Spinal cord (tissue), 10 donors: Measurements from ENCODE around the gene GLIS2. TPM values are rescaled to one million over a fixed set of nuclear protein-coding genes. Genes with fewer than 3 reads are reported as not detected.

ENCODE experiments used
- DNase-seq, 6 donors: peaks; one replicate each; pipeline versions ENCODE4 v3.0.0 to v3.0.0-alpha.2; 2013 to 2015; ENCODE audit warnings: low spot score in 6 of 6, low read depth in 4 of 6
- H3K27ac ChIP-seq: one replicate; pipeline ENCODE4 v1.5.1; 2013; ENCODE audit warnings: low read depth, low read length, control low read depth
- H3K27me3 ChIP-seq: one replicate; pipeline ENCODE4 v1.6.1; 2013; ENCODE audit warnings: low read length; ENCODE audit not compliant: control insufficient read depth, insufficient read depth
- H3K36me3 ChIP-seq: one replicate; pipeline ENCODE4 v1.6.1; 2013; ENCODE audit warnings: low read length; ENCODE audit not compliant: control insufficient read depth, insufficient read depth
- H3K4me1 ChIP-seq: one replicate; pipeline ENCODE4 v1.6.1; 2013; ENCODE audit warnings: low read length; ENCODE audit not compliant: control insufficient read depth, insufficient read depth
- H3K4me3 ChIP-seq: one replicate; pipeline ENCODE4 v1.5.1; 2013; ENCODE audit warnings: low read depth, low read length, control low read depth
- H3K9me3 ChIP-seq: one replicate; pipeline ENCODE4 v1.6.1; 2013; ENCODE audit warnings: low read length; ENCODE audit not compliant: control insufficient read depth, insufficient read depth
- WGBS: methylation state at CpG from one replicate; pipeline ENCODE4 v1.1.5; 2013; ENCODE audit warnings: missing lambda C conversion rate; ENCODE audit not compliant: insufficient coverage; 5-methylcytosine and 5-hydroxymethylcytosine counted together
- polyA plus RNA-seq, 2 donors: library from polyadenylated mRNA; unstranded; fragments of 120-200 nt; gene quantifications; one replicate each; pipeline ENCODE4 v1.2.1, GENCODE V29; 2013; ENCODE audit not compliant: insufficient read length in 2 of 2
- total RNA-seq, 2 donors: library from RNA; depleted of rRNA in 1 of 2; stranded (reverse); fragments of 120-200 nt in 1 of 2; fragments of >200 nt in 1 of 2; gene quantifications; one replicate each; pipeline versions ENCODE4 v1.2.3 to v1.2.4, GENCODE V29; 2013 to 2014
- donor health status: healthy.

Gene GLIS2
- total and polyA plus RNA-seq, 4 donors: 4.9 to 30.9 (median 17.5) TPM

DNA sequence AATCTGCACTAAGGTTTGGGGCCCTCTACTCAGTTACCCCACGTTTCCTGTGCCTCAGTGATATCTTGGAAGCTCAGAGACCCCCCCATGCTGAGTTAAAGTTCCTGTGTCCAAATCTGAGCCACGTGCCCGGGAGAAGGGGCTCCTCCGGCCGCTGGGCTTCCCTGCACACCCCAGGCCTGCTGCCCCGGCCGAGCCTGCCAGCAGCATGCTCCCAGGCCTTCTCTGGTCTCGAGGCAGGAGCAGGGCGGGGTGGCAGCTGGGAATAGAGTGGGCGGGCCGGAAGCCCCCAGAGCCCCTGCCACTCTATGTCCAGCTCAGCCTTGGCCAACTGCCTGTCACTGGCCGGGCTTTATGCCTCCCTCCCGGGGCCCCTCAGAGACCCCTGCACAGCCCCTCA, 50.1 kb downstream of the GLIS2 start:
- Histone ChIP-seq H3K4me3 (no peak overlapping the region), H3K27me3 (no peaks in the 10 kb centered on the region), H3K36me3 (peaks cover 73% of the 10 kb centered on the region), H3K4me1 (peaks cover 8% of the 10 kb centered on the region), H3K9me3 (no peaks in the 10 kb centered on the region), H3K27ac (no peak overlapping the region)
- DNase-seq: no peak
- WGBS: 84% methylated on average over 11 of the region's 13 CpGs

DNA sequence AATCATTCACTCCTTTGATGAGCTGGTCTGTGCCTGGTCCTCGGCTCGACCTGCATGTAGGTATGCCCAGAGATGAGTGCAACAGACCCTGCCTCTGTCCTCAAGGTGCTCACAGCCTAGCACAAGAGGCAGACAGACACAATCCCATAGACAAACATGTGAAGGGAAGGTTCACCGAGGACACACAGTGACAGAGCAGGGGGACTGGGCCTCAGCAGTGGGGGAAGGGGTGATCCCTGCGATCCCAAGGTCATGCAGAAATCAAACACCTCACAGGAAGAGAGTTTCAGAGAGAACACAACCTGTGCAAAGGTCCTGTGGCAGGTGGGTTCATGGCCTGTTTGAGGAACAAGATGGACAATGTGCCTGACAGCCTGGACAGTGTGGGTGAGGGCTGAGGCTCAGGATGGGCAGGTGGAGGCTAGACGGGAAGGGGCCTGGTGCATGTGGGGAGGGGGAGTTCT, 51.6 kb downstream of the GLIS2 start:
- Histone ChIP-seq H3K4me1 (peaks cover 19% of the 10 kb centered on the region), H3K27me3 (no peaks in the 10 kb centered on the region), H3K9me3 (no peaks in the 10 kb centered on the region), H3K27ac (no peak overlapping the region), H3K36me3 (peaks cover 59% of the 10 kb centered on the region), H3K4me3 (no peak overlapping the region)
- DNase-seq: no peak
- 92% methylated on average over 3 of the region's 5 CpGs for WGBS

DNA sequence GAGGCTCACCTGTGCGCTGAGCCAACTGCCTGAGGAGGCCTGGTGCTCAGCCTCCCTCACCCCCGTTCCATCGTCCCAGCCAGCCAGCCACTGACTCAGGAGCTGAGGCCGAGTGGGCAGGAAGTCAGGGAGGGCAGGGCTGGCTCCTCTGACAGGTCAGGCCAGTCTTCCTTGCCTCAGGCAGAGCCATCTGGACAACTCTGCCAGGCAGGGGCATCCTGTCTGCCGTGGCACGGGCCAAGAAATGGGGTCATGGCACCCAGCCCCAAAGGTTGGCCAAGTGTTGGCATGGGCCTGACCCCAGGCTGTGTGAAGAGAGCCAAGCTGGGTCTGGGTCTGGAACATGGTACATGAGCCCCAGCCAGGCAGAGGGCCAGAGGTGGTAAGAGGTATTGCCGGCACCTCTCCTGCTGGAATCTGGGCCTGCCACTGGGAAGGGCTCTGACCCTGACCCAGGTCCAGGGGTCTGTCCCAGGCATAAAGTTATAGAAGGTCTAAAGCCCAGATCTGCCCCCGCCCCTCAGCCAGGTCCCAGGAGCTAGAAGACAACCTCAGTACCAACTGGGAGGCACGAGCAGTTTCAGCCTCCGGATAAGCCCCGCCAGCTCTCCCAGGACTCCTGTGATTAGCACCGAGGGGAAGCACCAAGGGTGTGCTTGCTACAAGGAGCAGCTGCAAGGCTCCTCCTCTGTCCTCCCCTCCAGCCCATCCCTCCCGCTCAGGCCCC, 53.3 kb downstream of the GLIS2 start:
- no peak overlapping the region for H3K4me3 ChIP-seq
- no peaks in the 10 kb centered on the region for H3K9me3 ChIP-seq
- no peaks in the 10 kb centered on the region for H3K27me3 ChIP-seq
- H3K36me3 ChIP-seq: peaks cover 46% of the 10 kb centered on the region
- DNase-seq: no peak
- peaks cover 36% of the 10 kb centered on the region for H3K4me1 ChIP-seq
- WGBS: 82% methylated on average over 13 of the region's 13 CpGs
- no peak overlapping the region for H3K27ac ChIP-seq

DNA sequence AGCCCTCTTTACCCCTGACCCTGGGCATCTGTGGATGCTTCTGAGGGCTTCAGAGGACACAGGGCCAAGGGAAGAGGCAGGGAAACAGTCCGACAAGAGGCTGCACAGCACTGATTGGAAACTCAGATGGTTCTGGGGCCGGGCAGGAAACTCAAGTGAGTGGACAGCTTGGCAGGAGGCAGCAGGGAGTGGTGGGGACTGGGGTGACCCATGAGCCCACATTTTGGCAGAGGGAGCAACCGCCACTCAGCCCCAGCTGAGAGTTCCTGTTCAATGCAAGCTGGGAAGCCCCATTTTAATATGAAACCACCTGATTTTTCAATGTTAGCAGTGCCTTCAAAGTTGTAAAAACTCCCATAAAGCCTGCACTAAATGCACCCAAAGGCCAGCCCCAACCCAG, 54.3 kb downstream of the GLIS2 start:
- Histone ChIP-seq H3K4me1 (peaks cover 46% of the 10 kb centered on the region), H3K4me3 (no peak overlapping the region), H3K9me3 (no peaks in the 10 kb centered on the region), H3K36me3 (peaks cover 45% of the 10 kb centered on the region), H3K27ac (no peak overlapping the region), H3K27me3 (no peaks in the 10 kb centered on the region)
- DNase-seq: no peak
- WGBS: 94% methylated on average over 3 of the region's 3 CpGs

DNA sequence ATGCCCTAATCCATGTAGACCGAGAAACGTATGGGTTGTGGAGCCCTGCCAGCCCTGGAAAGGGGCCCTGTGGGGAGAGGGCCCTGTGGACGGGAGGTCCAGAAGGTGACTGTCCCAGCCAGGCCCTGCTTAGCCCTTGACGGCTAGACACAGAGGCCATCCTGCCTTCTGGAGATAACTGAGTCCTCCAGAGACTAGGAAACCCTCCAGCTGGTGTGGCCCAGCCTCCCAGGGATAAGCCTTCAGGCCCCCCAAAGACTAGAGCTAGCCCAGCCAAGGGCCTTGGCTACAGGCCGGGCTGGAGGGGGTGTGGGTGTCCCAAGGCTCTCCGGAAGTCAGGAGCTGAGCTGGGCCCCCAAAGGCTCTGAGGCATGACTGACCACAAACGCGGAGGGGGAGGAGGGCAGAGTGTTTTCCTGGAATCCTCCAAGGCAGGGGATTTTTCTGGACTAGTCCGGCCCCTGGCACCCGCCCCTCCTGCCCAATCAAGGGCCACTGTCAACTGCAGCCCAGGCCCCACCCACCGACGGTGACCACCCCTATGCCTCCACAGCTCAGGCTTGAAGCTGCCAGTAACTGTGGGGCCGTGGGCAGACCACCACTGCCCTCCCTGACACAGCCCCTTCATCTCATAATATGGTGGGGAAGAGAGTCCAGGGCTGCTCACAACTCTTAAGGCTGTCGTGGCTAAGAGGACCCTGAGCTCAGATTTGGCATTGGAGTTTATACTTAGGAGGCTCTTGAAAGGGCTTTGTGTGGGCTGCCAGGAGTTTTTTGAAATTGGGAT, 54.9 kb downstream of the GLIS2 start:
- Histone ChIP-seq H3K9me3 (no peaks in the 10 kb centered on the region), H3K27ac (peak overlapping the region; percentile 52), H3K27me3 (no peaks in the 10 kb centered on the region), H3K4me1 (peaks cover 50% of the 10 kb centered on the region), H3K36me3 (peaks cover 41% of the 10 kb centered on the region), H3K4me3 (no peak overlapping the region)
- 77% methylated on average over 9 of the region's 14 CpGs for WGBS
- no peak for DNase-seq

DNA sequence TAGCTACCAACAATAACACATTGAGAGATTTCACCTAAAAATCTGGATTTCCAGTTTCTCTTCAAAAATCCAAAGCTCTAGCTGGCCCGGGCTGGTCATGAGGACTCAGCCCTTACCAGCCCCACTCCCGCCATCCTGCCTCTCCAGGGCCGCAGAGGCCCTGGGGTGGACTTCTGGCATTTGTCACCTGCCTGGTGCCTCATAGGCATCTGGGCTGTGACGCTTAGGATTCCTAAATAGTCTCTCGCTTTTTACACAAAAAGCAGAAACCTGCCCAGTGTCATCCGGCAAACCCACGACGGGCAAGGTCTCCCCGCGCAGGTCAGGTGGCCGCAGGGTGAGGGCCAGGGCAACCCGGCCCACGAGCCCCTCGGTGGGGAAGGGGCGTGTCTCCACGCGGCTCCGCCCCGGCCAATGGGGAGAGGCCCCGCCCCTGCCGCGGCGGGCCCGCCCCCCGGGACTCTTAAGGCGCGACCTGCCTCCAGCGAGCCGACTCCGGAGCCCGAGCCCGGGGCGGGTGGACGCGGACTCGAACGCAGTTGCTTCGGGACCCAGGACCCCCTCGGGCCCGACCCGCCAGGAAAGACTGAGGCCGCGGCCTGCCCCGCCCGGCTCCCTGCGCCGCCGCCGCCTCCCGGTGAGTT, 55.6 kb downstream of the GLIS2 start, which contains the start of gene VASN:
Gene VASN (plus strand): TSS at position 492 of the 644 bp plus-strand sequence. CDS start 9,030 bp downstream, outside the sequence.
- Histone ChIP-seq H3K27ac (peak within 1 kb of the TSS; percentile 52), H3K4me1 (peaks cover 58% of the 10 kb centered on the region), H3K9me3 (no peaks in the 10 kb centered on the region), H3K4me3 (peak within 1 kb of the TSS; percentile 56), H3K27me3 (no peaks in the 10 kb centered on the region), H3K36me3 (peaks cover 42% of the 10 kb centered on the region)
- WGBS: 4% methylated on average over 50 of the region's 50 CpGs
- DNase-seq: peak in 3 of 6 donors; percentile 51 to 87 (median 85)

DNA sequence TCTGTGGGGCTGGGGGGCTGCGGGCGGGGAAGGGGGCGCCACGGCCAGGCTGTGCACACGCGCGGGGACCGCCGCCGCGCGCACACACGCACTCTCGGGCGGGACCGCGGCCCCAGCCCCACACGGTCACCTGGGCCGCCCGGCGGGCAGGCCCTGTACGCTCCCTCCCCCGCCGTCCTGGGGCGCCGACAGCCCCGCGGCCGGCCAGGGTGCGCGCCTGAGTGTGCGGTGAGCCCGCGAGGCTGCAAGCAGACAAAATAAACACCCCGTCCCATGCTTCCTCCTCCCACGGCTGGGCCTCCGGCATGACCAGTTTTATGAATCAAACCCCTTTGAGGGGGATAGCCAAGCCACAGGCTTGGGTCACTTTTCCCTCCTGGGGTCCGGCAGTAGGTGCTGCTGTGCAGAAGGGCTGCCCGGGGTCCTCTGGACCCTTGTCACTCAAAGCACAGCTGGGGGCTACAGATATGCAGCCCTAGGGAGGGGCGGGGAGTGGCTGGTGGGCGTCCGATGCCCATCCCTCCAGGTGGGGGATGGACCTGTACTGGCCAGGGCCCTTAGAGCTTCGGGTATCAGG, 56.2 kb downstream of the GLIS2 start:
- no peak for DNase-seq
- no peak overlapping the region for H3K27ac ChIP-seq
- peak overlapping the region; percentile 56 for H3K4me3 ChIP-seq
- no peaks in the 10 kb centered on the region for H3K9me3 ChIP-seq
- peaks cover 42% of the 10 kb centered on the region for H3K36me3 ChIP-seq
- no peaks in the 10 kb centered on the region for H3K27me3 ChIP-seq
- peaks cover 64% of the 10 kb centered on the region for H3K4me1 ChIP-seq
- WGBS: 2% methylated on average over 43 of the region's 43 CpGs

DNA sequence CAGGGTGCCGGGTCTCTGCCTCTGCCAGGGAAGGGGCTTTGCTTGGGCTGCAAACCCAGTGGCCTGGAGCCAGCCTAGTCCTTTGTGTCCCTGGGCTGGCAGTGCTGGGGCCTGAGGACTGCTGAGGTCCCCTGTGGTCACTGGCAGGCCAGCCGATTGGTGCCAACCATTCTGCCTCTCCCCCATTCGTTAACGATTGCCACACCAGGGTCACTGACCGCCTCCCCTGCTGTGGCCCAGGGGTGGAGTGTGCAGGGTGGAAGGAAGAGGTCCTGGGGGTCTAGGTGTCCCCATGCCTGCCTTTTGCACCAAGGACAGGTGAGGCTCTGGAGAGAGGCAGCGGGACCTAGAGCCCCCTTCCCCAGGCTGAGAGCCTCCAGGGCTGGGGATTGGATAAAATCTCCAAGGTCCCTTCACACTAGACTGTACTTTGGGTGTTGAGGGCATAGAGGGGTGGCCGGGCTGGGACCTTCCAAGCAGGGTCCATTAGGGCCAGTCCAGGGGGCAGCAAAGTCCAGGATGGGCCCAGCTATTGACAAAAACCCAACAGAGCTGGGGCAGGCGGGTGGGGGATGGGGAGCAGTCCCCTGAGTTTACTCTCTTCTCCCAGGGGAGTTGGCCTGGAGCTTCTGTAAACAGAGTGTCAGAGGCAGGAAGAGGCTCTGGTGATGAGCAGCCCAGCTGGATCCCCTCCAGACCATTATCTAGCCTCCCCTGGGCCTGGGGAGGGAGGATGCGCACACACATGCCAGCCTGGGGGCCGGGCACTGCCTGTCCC, 56.9 kb downstream of the GLIS2 start:
- H3K36me3 ChIP-seq: peaks cover 44% of the 10 kb centered on the region
- WGBS: 72% methylated on average over 3 of the region's 10 CpGs
- peaks cover 70% of the 10 kb centered on the region for H3K4me1 ChIP-seq
- DNase-seq: peak in 2 of 6 donors; percentile 19 to 67
- H3K9me3 ChIP-seq: no peaks in the 10 kb centered on the region
- H3K27me3 ChIP-seq: no peaks in the 10 kb centered on the region
- peak overlapping the region; percentile 56 for H3K4me3 ChIP-seq
- H3K27ac ChIP-seq: peak overlapping the region; percentile 40
